Peyer's patch (tissue), 4 donors: ENCODE measurements around the gene RGS12. TPM values are rescaled to one million over a fixed set of nuclear protein-coding genes. Genes with fewer than 3 reads are reported as not detected.

ENCODE experiments used
- DNase-seq, 3 donors: peaks; one replicate each; pipeline ENCODE4 v3.0.0-alpha.2; 2017 to 2019
- H3K27ac ChIP-seq, 4 donors: fragments of 200-600 bp; sonication (generic); one replicate each; pipeline ENCODE4 v1.5.1; 2016 to 2019
- H3K27me3 ChIP-seq, 2 donors: fragments of 200-600 bp; sonication (generic); one replicate each; pipeline ENCODE4 v1.5.1; 2019
- H3K36me3 ChIP-seq, 3 donors: fragments of 200-600 bp; sonication (generic); one replicate each; pipeline ENCODE4 v1.5.1; 2016 to 2019
- H3K4me1 ChIP-seq, 4 donors: fragments of 200-600 bp; sonication (generic); one replicate each; pipeline ENCODE4 v1.5.1; 2016 to 2019
- H3K4me3 ChIP-seq, 4 donors: fragments of 200-600 bp; sonication (generic); 1 replicate in 3 of 4; 2 replicates in 1 of 4; pipeline ENCODE4 v1.5.1; 2016 to 2019; ENCODE audit warnings: mild to moderate bottlenecking in 1 of 4
- H3K9me3 ChIP-seq, 4 donors: fragments of 200-600 bp; sonication (generic); one replicate each; pipeline ENCODE4 v1.5.1; 2016 to 2019; ENCODE audit warnings: mild to moderate bottlenecking in 1 of 4
- POLR2A ChIP-seq, 2 donors: fragments of 450-650 bp; IDR thresholded peaks; one replicate each; pipeline ENCODE4 v1.5.1; 2017; ENCODE audit warnings: antibody characterized with exemption in 2 of 2, mild to moderate bottlenecking in 2 of 2, moderate library complexity in 2 of 2
- total RNA-seq, 4 donors: library from RNA; depleted of rRNA; stranded (reverse); fragments of >200 nt; gene quantifications; one replicate each; pipeline ENCODE4 v1.1.0, GENCODE V29; 2016
- TF ChIP-seq, protein P1 (sequence below), 6 experiments: fragments of 450-650 bp in 4 of 6; fragments of 200-600 bp in 2 of 6; sonication (generic) in 1 of 6; IDR thresholded peaks; one replicate each; pipeline ENCODE4 v1.5.1; 2017 to 2019; ENCODE audit warnings: antibody characterized with exemption in 6 of 6, mild to moderate bottlenecking in 3 of 6, moderate library complexity in 1 of 6

RGS12 gene
- total RNA-seq, 4 donors from 2014 or later, result 24.3 to 36.5 (median 35.3) TPM

DNA sequence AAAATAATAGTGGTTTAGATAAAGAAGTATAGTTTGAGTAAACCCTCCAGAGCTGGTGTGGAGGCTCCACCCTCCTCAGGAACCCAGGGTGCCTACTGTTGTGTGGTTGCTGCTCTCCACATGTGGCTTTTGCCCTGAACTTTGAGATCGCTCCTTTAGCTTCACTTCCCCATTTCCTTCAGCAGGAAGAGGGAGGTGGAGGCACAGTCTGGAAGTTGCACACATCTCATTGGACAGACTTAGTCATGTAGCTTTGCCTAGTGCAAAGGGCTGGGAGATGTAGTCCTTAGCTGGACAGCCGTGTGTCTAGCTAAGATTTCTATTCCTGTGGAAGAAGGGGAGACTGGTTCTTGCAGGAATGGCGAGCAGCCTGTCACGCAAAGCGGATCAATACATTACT, 37.9 kb downstream of the RGS12 start:
- DNase-seq, result peak in 1 of 3 donors; percentile 36
- no peak overlapping the region for H3K27ac ChIP-seq
- H3K27me3 ChIP-seq, result no peaks in the 10 kb centered on the region
- no peaks in the 10 kb centered on the region for H3K4me1 ChIP-seq
- TF ChIP-seq POLR2A (IDR thresholded peaks at IDR 0.05), result no peak
- TF ChIP-seq, protein P1, sequence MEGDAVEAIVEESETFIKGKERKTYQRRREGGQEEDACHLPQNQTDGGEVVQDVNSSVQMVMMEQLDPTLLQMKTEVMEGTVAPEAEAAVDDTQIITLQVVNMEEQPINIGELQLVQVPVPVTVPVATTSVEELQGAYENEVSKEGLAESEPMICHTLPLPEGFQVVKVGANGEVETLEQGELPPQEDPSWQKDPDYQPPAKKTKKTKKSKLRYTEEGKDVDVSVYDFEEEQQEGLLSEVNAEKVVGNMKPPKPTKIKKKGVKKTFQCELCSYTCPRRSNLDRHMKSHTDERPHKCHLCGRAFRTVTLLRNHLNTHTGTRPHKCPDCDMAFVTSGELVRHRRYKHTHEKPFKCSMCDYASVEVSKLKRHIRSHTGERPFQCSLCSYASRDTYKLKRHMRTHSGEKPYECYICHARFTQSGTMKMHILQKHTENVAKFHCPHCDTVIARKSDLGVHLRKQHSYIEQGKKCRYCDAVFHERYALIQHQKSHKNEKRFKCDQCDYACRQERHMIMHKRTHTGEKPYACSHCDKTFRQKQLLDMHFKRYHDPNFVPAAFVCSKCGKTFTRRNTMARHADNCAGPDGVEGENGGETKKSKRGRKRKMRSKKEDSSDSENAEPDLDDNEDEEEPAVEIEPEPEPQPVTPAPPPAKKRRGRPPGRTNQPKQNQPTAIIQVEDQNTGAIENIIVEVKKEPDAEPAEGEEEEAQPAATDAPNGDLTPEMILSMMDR (IDR thresholded peaks at IDR 0.05), result no peak
- no peak overlapping the region for H3K4me3 ChIP-seq
- no peaks in the 10 kb centered on the region for H3K9me3 ChIP-seq
- no peaks in the 10 kb centered on the region for H3K36me3 ChIP-seq

DNA sequence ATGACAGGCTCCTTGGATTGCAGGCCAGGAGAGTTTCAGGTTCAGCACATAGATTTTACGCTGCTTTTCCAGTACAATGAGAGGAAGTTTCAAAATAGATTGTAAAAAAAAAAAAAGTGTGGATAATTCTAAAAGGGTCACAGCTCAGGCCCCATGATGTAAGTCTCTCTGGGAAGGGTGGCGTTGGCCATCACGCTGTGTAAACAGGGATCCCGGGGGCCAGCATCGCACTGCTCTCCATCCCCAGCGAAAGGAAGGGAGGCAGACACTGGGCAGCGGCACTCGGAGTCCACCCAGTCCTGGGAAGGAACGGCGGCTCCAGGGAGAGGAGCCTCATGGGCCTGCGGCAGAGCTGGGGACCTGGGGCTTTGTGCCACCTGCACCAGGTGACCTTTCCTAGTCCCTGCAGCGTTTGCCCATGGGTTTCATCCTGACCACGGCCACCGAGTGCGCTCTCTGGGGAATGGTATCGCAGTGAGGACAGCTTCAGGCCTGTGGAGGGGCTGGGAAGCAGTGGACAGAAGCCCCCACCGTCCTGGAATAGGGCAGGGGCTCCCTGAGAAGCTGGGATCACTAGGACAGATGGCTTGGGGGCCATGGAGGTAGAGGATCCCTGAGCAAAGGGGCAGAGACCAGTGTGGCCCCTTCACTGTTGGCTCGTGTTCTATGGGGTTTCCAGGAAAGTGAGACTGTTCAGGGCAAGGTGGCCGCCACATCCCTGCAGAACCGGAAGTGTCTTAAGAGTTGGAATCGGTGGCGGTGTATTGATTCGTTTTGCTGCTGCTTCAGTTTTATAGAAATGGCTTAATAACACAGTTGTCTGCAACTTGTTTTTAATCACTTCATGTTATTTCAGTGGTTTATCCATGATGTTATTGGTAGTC, 38.9 kb downstream of the RGS12 start:
- Histone ChIP-seq H3K9me3 (no peaks in the 10 kb centered on the region), H3K4me1 (no peaks in the 10 kb centered on the region), H3K36me3 (no peaks in the 10 kb centered on the region), H3K4me3 (no peak overlapping the region), H3K27me3 (no peaks in the 10 kb centered on the region), H3K27ac (peak overlapping the region in 2 of 4 donors; percentile 20 to 21)
- TF ChIP-seq POLR2A (IDR thresholded peaks at IDR 0.05), result no peak
- TF ChIP-seq, protein P1 (IDR thresholded peaks at IDR 0.05), result no peak
- no peak for DNase-seq

DNA sequence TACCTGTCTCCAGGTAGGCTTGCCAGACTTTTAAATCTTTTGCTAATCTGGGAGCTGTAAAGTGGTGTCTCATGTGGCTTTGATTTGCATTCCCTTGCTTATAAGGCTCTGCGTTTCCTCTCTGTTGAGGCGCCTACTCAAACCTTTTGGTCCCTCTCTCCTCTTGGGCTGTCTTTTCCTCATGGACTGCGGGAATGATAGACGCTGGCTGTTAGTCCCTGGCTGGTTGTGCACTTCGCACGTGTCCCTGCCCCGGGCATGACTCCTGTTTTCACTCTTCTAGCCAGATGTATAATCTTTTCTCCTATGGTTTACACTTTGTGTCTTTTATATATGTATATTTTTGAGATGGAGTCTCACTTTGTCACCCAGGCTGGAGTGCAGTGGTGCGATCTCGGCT, 39.7 kb downstream of the RGS12 start:
- DNase-seq, result no peak
- H3K27me3 ChIP-seq, result no peaks in the 10 kb centered on the region
- H3K36me3 ChIP-seq, result no peaks in the 10 kb centered on the region
- no peaks in the 10 kb centered on the region for H3K9me3 ChIP-seq
- H3K4me1 ChIP-seq, result no peaks in the 10 kb centered on the region
- no peak overlapping the region for H3K27ac ChIP-seq
- H3K4me3 ChIP-seq, result no peak overlapping the region
- TF ChIP-seq POLR2A (IDR thresholded peaks at IDR 0.05), result no peak
- TF ChIP-seq, protein P1 (IDR thresholded peaks at IDR 0.05), result no peak

GRCh38 chr4:3334316-3334715, 41.5 kb downstream of the RGS12 start:
- no peaks in the 10 kb centered on the region for H3K4me1 ChIP-seq
- no peaks in the 10 kb centered on the region for H3K36me3 ChIP-seq
- TF ChIP-seq, protein P1 (IDR thresholded peaks at IDR 0.05), result no peak
- TF ChIP-seq POLR2A (IDR thresholded peaks at IDR 0.05), result no peak
- H3K9me3 ChIP-seq, result no peaks in the 10 kb centered on the region
- no peaks in the 10 kb centered on the region for H3K27me3 ChIP-seq
- no peak overlapping the region for H3K4me3 ChIP-seq
- no peak overlapping the region for H3K27ac ChIP-seq
- DNase-seq, result no peak

- Histone ChIP-seq H3K4me1 (no peaks in the 10 kb centered on the region), H3K27ac (no peak overlapping the region), H3K9me3 (no peaks in the 10 kb centered on the region), H3K4me3 (no peak overlapping the region), H3K36me3 (no peaks in the 10 kb centered on the region), H3K27me3 (no peaks in the 10 kb centered on the region)
- no peak for TF ChIP-seq POLR2A (IDR thresholded peaks at IDR 0.05)
- TF ChIP-seq, protein P1 (IDR thresholded peaks at IDR 0.05), result no peak
- DNase-seq, result no peak
These were observed 42.6 kb downstream of the RGS12 start for GRCh38 chr4:3335385-3335784.
